ENCODE measurements around the gene CD300C.

DNA sequence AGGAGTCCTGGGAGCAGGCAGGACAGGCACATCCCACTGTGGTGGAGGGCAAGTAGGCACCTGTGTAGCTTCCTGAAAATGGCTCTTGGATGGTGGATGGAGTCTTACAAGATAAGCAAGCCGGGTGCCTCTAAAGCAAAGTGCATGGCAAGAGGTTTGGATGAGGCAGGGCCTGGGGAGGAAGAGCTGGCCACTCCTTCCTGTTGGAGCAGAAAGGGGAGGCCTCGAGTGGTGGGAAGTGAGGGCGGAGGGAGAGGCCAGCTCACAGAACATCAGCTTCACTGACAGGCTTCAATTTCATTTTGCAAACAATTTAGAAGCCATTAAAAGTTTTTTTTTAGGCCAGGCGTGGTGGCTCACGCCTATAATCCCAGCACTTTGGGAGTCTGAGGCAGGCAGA lies 48.4 kb downstream of the CD300C start:
- TF ChIP-seq ZFX (IDR thresholded peaks at IDR 0.05) = no peak
- no peak for TF ChIP-seq CTCF (conservative IDR thresholded peaks at IDR 0.05)

All from C4-2B (cell line).